ENCODE measurements around the gene GPBP1. TPM values are rescaled to one million over a fixed set of nuclear protein-coding genes. Genes with fewer than 3 reads are reported as not detected.
"Not testable (repeated sequence)": the region's sequence is repeated elsewhere in the genome, so short reads cannot be mapped to it uniquely, and the experiment has no call there.

GPBP1 gene
- total RNA-seq, 2 donors from 2014 or later = 46.5 to 73.8 TPM

GRCh38 chr5:57174128-57174889, 450 bp downstream of the GPBP1 start:
- DNase-seq = no peak
- Histone ChIP-seq H3K36me3 (no peaks in the 10 kb centered on the region), H3K9ac (ENCODE audit: low read depth in 2 of 2, low read length in 2 of 2) (peak overlapping the region; percentile 99), H3K9me3 (no peaks in the 10 kb centered on the region), H3K4me1 (no peaks in the 10 kb centered on the region), H3K4me3 (peak overlapping the region; percentile 72), H3K27ac (peak overlapping the region; percentile 100), H3K27me3 (no peaks in the 10 kb centered on the region)
- intact Hi-C loops (cut with DNase I) = no loop called here
- TF ChIP-seq CTCF (IDR thresholded peaks at IDR 0.05) = no peak

GRCh38 chr5:57174890-57175510, 1.1 kb downstream of the GPBP1 start:
- intact Hi-C loops (cut with DNase I) = no loop called here
- H3K9me3 ChIP-seq = no peaks in the 10 kb centered on the region
- H3K9ac ChIP-seq (ENCODE audit: low read depth in 2 of 2, low read length in 2 of 2) = peak overlapping the region; percentile 99
- peak overlapping the region; percentile 100 for H3K27ac ChIP-seq
- H3K36me3 ChIP-seq = no peaks in the 10 kb centered on the region
- no peaks in the 10 kb centered on the region for H3K4me1 ChIP-seq
- DNase-seq = no peak
- no peaks in the 10 kb centered on the region for H3K27me3 ChIP-seq
- TF ChIP-seq CTCF (IDR thresholded peaks at IDR 0.05) = no peak
- H3K4me3 ChIP-seq = peak overlapping the region; percentile 72

GRCh38 chr5:57175551-57176309, 1.9 kb downstream of the GPBP1 start:
- no peaks in the 10 kb centered on the region for H3K9me3 ChIP-seq
- no peak for TF ChIP-seq CTCF (IDR thresholded peaks at IDR 0.05)
- no peaks in the 10 kb centered on the region for H3K36me3 ChIP-seq
- H3K4me1 ChIP-seq = no peaks in the 10 kb centered on the region
- no peaks in the 10 kb centered on the region for H3K27me3 ChIP-seq
- peak overlapping the region in 1 of 2 donors; percentile 99 for H3K9ac ChIP-seq (ENCODE audit: low read depth in 2 of 2, low read length in 2 of 2)
- peak overlapping the region; percentile 72 for H3K4me3 ChIP-seq
- H3K27ac ChIP-seq = peak overlapping the region; percentile 100
- DNase-seq = peak; percentile 39
- intact Hi-C loops (cut with DNase I) = no loop called here

- no peaks in the 10 kb centered on the region for H3K9me3 ChIP-seq
- no peaks in the 10 kb centered on the region for H3K4me1 ChIP-seq
- intact Hi-C loops (cut with DNase I) = no loop called here
- peak overlapping the region; percentile 100 for H3K27ac ChIP-seq
- H3K4me3 ChIP-seq = peak overlapping the region; percentile 72
- H3K27me3 ChIP-seq = no peaks in the 10 kb centered on the region
- peak overlapping the region in 1 of 2 donors; percentile 29 for H3K9ac ChIP-seq (ENCODE audit: low read depth in 2 of 2, low read length in 2 of 2)
- no peaks in the 10 kb centered on the region for H3K36me3 ChIP-seq
- no peak for TF ChIP-seq CTCF (IDR thresholded peaks at IDR 0.05)
- no peak for DNase-seq
These were observed 2.5 kb downstream of the GPBP1 start for GRCh38 chr5:57176350-57176857.

- no peak for TF ChIP-seq CTCF (IDR thresholded peaks at IDR 0.05)
- DNase-seq = no peak
- H3K4me3 ChIP-seq = peak overlapping the region; percentile 72
- H3K27me3 ChIP-seq = no peaks in the 10 kb centered on the region
- H3K9me3 ChIP-seq = no peaks in the 10 kb centered on the region
- H3K36me3 ChIP-seq = no peaks in the 10 kb centered on the region
- peak overlapping the region in 1 of 2 donors; percentile 40 for H3K9ac ChIP-seq (ENCODE audit: low read depth in 2 of 2, low read length in 2 of 2)
- H3K4me1 ChIP-seq = peaks cover 4% of the 10 kb centered on the region
- intact Hi-C loops (cut with DNase I) = no loop called here
- no peak overlapping the region for H3K27ac ChIP-seq
These were observed 3.8 kb downstream of the GPBP1 start for GRCh38 chr5:57177479-57178156.

- Histone ChIP-seq H3K4me3 (peak overlapping the region; percentile 72), H3K9ac (ENCODE audit: low read depth in 2 of 2, low read length in 2 of 2) (peak overlapping the region in 1 of 2 donors; percentile 40)
- H3K27me3 ChIP-seq; H3K36me3 ChIP-seq; H3K4me1 ChIP-seq; H3K9me3 ChIP-seq; DNase-seq; H3K27ac ChIP-seq; intact Hi-C loops (cut with DNase I): not testable (repeated sequence)
These were observed 4.4 kb downstream of the GPBP1 start for GRCh38 chr5:57178238-57178637.
